GM12892 (cell line): ENCODE results near the gene TPRG1L.

ENCODE experiments used
- DNase-seq: peaks from one replicate; pipeline ENCODE4 v3.0.0; 2011; ENCODE audit not compliant: insufficient read length
- FAIRE-seq: peaks from 2 replicates; lab custom pipeline; 2011; peaks lifted over from hg19 to GRCh38; lab: Jason Lieb, UNC
- POLR2A ChIP-seq: IDR thresholded peaks from 2 replicates; pipeline ENCODE4 v1.6.1; 2011; ENCODE audit warnings: low read depth, low read length, control low read depth
- POLR2AphosphoS5 ChIP-seq: IDR thresholded peaks from 2 replicates; pipeline ENCODE4 v1.6.1; 2011; ENCODE audit warnings: low read depth, low read length, control low read depth
- TAF1 ChIP-seq: IDR thresholded peaks from 2 replicates; pipeline ENCODE4 v1.6.1; 2011; ENCODE audit warnings: low read depth, mild to moderate bottlenecking, control low read depth, low read length, borderline replicate concordance

TPRG1L gene

DNA sequence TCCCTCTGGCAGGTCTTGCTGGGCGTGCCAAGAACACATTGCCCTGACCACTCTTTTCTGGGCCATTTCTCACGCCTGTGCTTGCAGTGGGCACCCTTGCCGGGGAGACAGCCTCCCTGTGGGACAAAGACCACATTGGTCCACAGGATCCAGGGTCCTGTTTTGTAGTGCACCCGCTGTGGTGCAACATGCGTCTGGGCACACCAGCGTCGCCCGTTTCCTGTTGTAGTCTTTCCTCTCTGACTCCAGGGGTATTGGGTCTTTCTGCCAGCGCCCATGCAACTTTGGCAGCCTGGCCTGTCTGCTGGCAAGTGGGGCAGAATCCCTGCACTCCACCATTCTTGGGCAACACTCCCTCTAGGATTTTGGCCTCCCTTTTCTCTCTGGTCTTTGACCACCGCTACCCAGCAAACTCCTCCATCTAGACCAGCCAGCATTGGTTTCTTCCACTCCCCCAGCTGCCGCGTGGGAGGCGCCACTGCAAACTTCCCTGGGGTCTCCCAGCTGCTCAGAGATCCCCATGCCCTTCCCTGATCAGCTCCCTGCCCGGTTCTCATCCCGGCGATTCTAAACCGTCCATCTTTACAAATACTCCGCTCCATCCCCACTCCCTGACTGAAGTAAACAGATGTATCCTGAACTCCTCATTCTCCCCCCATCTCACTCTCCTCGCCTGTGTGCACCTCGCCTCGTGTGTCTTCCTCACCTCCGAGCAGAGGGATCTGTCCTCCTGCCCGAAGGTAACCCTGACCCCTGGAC, 1.2 kb upstream of the TPRG1L start:
- no peak for DNase-seq
- TF ChIP-seq POLR2AphosphoS5 (no peak), POLR2A (no peak), TAF1 (no peak)
- no peak for FAIRE-seq

DNA sequence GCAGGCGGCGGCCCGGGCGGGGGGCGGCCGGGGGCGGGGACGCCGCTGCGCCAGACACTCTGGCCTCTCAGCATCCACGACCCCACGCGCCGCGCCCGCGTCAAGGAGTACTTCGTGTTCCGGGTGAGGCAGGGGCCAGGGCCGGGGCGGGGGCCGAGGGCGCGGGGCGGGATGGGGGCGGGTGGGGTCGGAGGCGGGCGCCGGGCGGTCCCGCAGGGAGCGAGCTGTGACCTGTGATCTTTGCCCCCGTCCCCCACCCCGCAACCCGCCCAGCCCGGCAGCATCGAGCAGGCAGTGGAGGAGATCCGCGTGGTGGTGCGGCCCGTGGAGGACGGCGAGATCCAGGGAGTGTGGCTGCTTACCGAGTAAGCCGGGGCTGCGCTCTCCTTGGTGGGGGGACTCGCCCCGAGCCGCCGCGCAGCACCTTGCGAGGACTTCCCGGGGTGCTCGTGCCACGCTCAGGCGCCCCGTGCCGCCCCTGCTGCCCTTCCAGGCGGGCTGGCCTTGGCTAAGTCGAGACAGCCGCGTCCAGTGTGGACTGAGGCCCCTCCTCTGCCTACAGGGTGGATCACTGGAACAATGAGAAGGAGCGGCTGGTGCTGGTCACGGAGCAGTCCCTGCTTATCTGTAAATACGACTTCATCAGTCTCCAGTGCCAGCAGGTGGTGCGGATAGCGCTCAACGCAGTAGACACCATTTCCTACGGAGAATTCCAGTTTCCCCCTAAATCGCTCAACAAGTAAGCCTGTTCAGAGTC, 514 bp downstream of the TPRG1L start:
- FAIRE-seq (no peak), DNase-seq (no peak)
- TF ChIP-seq POLR2A: no peak
- no peak for TF ChIP-seq TAF1
- TF ChIP-seq POLR2AphosphoS5: no peak

DNA sequence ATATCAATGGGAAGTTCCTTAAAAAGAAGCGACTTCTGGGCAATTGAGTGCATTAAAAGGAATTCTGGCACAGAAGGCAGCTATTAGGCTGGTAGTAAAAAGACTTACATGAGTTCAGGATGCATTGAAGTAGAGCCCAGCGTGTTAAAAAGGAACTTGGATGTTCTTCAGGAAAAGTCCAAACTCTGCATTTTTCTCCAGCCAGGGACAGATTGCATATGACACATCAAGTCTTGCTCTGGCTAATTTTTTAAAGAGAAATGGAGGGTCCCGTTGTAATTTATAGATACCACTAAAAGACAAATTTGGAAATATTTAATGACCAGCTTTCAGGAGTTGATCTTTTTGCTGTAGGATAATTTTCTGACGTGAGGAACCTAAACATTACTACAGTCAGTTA, 1.2 kb downstream of the TPRG1L start:
- TF ChIP-seq POLR2AphosphoS5: no peak
- TF ChIP-seq POLR2A: no peak
- TF ChIP-seq TAF1: no peak
- FAIRE-seq: no peak
- DNase-seq: no peak

DNA sequence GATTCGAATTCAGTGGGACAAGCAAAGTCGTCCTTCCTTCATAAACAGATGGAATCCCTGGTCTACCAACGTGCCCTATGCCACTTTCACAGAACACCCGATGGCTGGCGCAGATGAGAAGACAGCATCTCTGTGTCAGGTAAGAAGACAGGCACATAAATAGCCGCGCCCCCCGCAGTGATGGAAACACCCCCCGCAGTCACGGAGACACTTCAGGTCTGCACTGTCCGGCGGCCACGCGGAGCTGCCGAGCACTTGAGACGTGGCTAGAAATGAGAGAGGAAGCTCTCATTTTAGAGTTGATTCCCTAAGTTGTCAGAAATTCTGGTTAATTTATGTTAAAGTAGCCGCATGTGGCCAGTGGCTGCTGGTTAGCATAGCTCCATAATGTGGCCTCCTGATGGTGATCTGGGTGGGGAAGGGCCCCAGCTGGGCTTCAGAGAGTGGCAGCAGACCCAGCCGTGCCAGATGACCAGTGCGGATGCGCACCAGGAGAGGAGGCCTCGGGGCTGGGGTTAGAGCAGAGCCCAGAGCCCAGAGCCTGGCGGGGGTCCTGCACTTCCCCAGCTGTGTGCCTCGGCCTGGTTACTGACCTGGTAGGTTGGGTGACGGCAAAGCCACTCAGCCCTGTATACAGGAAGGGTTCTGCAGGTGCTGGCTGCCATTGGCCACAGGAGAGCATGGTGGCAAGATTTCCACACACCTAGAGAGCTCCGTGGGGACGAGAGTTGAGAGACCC, 2.9 kb downstream of the TPRG1L start:
- FAIRE-seq (no peak), DNase-seq (no peak)
- no peak for TF ChIP-seq POLR2AphosphoS5
- TF ChIP-seq TAF1: no peak
- TF ChIP-seq POLR2A: no peak

DNA sequence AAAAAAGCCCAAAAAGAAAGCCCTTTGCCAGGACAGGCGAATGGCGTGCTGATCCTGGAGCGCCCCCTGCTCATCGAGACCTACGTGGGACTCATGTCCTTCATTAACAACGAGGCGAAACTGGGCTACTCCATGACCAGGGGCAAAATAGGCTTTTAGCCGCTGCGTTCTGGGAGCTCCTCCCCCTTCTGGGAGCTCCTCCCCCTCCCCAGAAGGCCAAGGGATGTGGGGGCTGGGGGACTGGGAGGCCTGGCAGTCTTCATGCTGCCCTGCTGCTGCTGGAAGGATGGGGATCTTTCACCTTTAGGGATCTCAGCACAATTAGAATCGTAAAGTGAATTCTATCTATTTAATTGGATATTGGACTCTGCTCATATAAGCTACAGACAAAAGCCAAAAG, 3.6 kb downstream of the TPRG1L start:
- TF ChIP-seq POLR2A: no peak
- TF ChIP-seq POLR2AphosphoS5: no peak
- no peak for TF ChIP-seq TAF1
- DNase-seq (no peak), FAIRE-seq (no peak)

DNA sequence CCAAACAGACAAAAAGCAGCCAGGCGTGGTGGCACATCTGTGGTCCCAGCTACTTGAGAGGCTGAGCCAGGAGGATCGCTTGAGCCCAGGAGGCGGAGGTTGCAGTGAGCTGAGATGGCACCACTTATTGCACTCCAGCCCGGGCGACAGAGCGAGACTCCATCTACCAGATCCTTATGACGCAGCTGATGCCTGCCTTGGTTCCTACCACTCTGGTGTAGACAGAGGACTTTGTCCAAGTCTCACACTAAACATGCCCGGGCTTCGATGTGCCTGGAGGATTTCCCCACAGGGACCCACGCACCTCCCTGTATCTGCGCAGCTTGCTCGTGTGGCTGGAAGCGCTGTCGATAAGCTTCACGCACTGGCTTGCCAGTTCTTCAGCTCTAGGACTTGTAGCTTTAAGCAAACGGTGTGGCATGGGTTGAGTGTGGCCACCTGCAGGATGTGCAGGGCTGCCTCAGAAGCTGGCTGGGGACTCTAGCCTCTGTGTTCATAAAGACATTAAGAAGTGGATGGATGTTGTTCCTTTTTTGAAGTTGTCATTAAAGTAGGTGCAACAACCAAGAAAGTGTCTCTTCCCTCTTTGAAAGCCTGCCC, 4.8 kb downstream of the TPRG1L start:
- no peak for DNase-seq
- no peak for FAIRE-seq
- no peak for TF ChIP-seq POLR2AphosphoS5
- TF ChIP-seq POLR2A: no peak
- TF ChIP-seq TAF1: no peak

DNA sequence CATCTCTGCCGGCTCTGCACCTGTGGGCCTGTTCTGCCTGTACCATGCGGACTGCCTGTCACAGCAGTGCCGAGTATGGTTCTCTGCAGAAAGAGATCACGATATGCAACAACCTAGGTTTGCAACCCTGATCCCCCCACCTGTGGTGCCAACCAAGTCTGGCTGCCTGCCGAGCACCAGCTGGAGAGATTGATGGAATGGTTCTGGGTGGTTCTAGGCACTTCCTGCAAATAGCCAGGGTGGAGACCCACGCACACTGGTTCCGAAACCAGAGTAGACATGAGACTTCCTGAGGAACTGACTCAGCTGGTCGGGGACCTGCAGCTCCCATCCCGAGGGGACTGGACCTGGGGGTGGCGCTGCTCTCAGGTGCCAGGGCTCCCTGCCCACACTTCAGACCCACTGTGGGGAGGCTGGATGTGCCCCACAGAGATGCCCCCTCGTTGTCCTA, 5.4 kb downstream of the TPRG1L start:
- no peak for TF ChIP-seq POLR2AphosphoS5
- no peak for TF ChIP-seq TAF1
- no peak for TF ChIP-seq POLR2A
- FAIRE-seq (no peak), DNase-seq (no peak)

DNA sequence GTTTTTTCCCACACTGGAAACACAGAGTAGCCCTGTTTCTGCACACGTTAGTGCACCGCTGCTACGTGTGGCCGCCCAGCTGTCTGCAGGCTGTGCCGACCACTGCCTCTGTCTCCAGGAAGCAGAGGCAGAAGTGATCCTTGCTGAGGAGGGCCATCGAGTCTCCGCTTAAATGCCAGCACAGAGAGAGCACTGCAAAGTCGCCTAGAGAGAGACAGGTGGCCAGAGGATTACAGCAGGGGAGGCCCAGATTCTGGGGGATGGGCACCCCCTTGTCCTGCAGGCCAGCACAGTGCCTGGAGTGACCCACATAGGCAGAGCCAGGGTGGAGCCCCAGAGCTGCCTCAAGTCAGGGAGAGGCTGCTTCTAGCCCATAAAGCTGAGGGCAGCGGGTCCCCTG, 6.1 kb downstream of the TPRG1L start:
- DNase-seq (no peak), FAIRE-seq (no peak)
- TF ChIP-seq POLR2A: no peak
- no peak for TF ChIP-seq TAF1
- no peak for TF ChIP-seq POLR2AphosphoS5

DNA sequence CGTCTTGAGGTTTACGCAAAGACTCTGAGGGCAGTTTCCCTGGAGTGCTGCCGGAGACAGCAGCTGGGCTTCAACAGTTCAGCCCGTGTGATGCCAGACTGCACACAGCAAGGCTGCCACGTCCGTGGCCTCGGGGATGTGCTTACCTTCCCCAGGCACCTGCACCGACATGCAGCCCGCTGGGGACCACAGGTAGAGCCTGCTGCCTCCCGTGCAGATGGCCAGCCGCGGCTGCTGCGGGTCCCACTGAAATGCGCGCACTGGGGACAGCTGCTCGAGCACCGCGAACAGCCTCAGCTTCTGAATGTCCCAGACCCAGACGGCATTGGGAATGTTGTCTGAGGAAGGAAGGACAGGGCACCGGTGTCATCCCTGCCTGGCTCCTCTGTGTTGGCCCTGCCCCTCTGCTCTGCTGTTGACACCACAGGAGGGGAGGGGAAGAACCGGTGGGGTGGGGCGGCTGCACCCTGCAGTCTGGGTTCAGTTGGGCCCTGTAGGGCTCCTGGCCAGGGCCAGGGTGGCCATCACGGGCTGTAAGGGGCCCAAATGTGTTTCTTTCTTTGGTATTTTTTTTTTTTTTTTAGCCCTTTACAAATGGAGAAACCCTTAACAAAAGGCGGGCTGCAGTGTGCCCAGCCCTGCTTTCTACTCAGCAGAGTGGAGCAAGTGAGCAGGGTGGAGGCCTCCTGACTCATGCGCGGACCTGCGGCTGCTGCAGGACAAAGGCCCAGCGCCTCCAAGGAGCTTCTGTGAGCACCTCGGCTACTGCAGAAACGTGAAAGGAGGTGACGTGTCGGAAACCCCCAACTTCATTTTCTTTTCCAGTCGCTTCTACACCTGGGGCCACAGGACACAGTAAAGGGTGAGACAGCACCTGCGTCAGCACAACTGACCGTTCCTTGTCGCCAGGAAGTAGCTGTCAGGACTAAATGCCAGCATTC, 6.8 kb downstream of the TPRG1L start:
- TF ChIP-seq POLR2A: no peak
- no peak for TF ChIP-seq TAF1
- no peak for TF ChIP-seq POLR2AphosphoS5
- FAIRE-seq: no peak

DNA sequence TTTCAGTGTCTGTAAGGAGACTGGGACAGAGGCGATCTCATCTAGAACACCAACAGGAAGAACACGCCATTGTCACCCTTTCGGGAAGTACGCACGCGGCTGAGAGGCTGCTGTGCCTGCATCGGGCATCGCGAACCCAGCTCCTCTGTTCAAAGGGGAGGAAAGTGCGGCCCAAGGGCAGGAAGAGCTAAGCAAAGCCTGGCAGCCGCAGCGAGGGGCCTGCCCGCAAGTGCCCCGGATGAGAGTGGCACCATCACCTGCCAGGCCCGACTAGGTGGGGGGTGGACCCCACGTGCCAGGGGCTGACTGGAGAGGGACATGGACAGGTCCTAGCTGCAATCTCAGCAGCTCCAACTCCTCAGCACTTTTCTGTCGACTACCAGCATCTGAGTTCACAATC, 7.5 kb downstream of the TPRG1L start:
- DNase-seq (no peak), FAIRE-seq (no peak)
- TF ChIP-seq TAF1 (no peak), POLR2AphosphoS5 (no peak), POLR2A (no peak)

More for the DNA sequence above, 6.8 kb downstream of the TPRG1L start:
- no peak for DNase-seq
